ENCODE measurements around the gene H2AZ2.
A peak's percentile ranks its signal among the peaks of the same experiment; 100 is the strongest.
"Not testable (repeated sequence)": the region's sequence is repeated elsewhere in the genome, so short reads cannot be mapped to it uniquely, and the experiment has no call there.

Gene H2AZ2

GRCh38 chr7:44787762-44788161 is 60.1 kb downstream of the H2AZ2 start:
- no peak for DNase-seq (ENCODE audit: low spot score)
- TF ChIP-seq, protein P1, sequence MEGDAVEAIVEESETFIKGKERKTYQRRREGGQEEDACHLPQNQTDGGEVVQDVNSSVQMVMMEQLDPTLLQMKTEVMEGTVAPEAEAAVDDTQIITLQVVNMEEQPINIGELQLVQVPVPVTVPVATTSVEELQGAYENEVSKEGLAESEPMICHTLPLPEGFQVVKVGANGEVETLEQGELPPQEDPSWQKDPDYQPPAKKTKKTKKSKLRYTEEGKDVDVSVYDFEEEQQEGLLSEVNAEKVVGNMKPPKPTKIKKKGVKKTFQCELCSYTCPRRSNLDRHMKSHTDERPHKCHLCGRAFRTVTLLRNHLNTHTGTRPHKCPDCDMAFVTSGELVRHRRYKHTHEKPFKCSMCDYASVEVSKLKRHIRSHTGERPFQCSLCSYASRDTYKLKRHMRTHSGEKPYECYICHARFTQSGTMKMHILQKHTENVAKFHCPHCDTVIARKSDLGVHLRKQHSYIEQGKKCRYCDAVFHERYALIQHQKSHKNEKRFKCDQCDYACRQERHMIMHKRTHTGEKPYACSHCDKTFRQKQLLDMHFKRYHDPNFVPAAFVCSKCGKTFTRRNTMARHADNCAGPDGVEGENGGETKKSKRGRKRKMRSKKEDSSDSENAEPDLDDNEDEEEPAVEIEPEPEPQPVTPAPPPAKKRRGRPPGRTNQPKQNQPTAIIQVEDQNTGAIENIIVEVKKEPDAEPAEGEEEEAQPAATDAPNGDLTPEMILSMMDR (IDR thresholded peaks at IDR 0.05; ENCODE audit: extremely low read depth, missing control alignments) = no peak

DNA sequence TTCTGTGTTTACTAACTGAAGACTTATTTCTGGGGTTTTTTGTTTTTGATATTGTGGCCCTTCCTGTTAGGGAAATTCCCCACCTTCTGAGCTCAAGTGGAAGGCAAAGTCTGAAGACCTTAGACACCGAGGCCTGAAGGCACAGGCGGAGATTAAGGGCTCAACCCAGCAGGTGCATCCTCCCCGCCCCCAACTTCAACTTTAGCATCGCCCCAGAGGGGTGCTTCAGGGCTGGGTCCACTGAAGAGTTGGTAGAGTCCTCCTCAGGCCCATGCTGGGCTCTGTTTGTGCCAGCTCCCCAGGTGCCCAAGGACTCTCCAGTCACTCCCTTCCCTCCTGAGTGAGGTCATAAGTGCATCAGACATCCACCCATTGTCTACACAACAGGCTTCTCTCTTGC is 60.8 kb downstream of the H2AZ2 start:
- DNase-seq (ENCODE audit: low spot score) = peak; percentile 65
- TF ChIP-seq, protein P1 (IDR thresholded peaks at IDR 0.05; ENCODE audit: extremely low read depth, missing control alignments) = no peak

- not testable (repeated sequence) for DNase-seq (ENCODE audit: low spot score)
Observed at GRCh38 chr7:44785218-44785617, 62.7 kb downstream of the H2AZ2 start.

DNA sequence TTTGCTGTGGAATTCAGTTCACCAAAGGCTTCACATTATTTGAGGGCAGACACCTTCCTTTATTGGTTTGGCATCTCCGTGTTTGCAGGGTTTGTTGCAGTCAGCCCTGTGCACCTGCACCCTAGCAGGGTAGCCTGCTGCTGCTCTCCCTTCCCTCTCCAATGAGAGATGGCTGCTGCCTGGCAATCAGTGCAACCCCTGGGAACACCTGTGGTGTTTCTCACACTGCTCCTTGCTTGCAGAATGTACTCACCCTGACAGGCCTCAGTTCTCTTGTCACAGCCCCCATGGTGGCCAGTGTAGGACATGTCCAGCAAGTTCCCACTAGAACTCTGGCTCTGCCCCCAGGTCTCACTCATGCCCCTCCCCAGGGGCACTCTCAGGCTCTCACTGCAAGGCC is 63.5 kb downstream of the H2AZ2 start:
- DNase-seq (ENCODE audit: low spot score) = no peak
- TF ChIP-seq, protein P1 (IDR thresholded peaks at IDR 0.05; ENCODE audit: extremely low read depth, missing control alignments) = no peak

DNA sequence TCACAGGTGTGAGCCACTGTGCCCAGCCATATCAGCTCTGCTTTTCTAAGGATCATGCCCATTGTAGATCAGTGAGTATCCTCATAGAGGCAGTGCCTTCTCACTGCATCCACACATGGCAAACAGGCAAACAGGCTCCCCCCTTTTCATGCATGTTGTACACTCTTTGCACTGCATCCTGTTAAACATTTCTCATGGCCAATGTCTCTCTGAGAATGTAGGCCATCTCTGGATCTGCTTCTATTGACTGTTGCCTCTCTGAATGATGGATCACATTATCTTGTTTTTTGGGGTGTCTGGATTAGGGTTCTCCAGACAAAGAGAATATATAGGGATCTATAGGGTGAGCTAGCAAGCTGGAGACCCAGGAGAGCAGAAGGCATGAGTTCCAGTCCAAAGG is 64.5 kb downstream of the H2AZ2 start:
- DNase-seq (ENCODE audit: low spot score) = no peak

DNA sequence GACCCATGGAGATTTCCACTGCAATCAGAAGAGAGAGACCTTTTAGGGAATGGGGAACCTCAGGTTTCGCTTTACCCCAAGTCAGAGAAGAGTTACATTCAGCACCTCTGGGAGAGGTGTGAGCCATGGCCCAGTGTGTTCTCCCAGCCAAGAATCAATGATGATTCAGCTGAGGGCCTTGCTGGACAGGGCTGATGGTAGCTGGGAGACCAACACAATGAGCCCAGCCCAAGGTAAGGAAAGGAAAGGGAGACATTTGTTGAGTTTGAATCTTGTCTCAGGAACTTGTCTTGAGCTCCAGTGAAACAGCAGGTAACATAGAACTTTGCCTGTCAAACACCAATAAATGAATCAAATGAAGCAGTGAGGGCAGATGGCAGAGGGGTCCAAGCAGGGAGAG is 65.4 kb downstream of the H2AZ2 start:
- TF ChIP-seq, protein P1 (IDR thresholded peaks at IDR 0.05; ENCODE audit: extremely low read depth, missing control alignments) = no peak

More for the DNA sequence above, 64.5 kb downstream of the H2AZ2 start:
- TF ChIP-seq, protein P1 (IDR thresholded peaks at IDR 0.05; ENCODE audit: extremely low read depth, missing control alignments) = no peak

More for the DNA sequence above, 65.4 kb downstream of the H2AZ2 start:
- DNase-seq (ENCODE audit: low spot score) = no peak

All from GM20000 (cell line).